BJ (cell line): ENCODE results near the gene PCBP3. TPM values are rescaled to one million over a fixed set of nuclear protein-coding genes. Genes with fewer than 3 reads are reported as not detected.

Experiments used
- CTCF ChIA-PET: fragments of 350-600 bp; formaldehyde crosslinking; extraction: SDS; loops from one replicate; lab custom pipeline; 2021; ENCODE audit warnings: antibody characterized with exemption, inconsistent platforms; lab: Yijun Ruan, JAX
- POLR2A ChIA-PET: fragments of 300-600 bp; sonication (Branson Sonifier 250); formaldehyde crosslinking; extraction: SDS; loops from one replicate; lab custom pipeline; 2021; ENCODE audit warnings: antibody characterized with exemption; lab: Charles Lee
- DNase-seq: peaks from one replicate; pipeline ENCODE4 v3.0.0-alpha.2; 2011; ENCODE audit warnings: low read depth
- H3K27me3 ChIP-seq: 2 replicates; pipeline ENCODE4 v1.6.0; 2011; ENCODE audit warnings: low read length; ENCODE audit not compliant: control insufficient read depth, insufficient read depth
- H3K36me3 ChIP-seq: 2 replicates; pipeline ENCODE4 v1.5.1; 2011; ENCODE audit warnings: low read length; ENCODE audit not compliant: control insufficient read depth, insufficient read depth
- H3K4me3 ChIP-seq: 2 replicates; pipeline ENCODE4 v1.5.1; 2011; ENCODE audit warnings: low read depth, mild to moderate bottlenecking, control low read depth, low read length
- CTCF ChIP-seq: IDR thresholded peaks from 2 replicates; pipeline ENCODE4 v1.5.1; 2011; ENCODE audit warnings: low read depth, mild to moderate bottlenecking, control low read depth, inconsistent platforms, low read length, moderate library complexity; ENCODE audit not compliant: insufficient read depth
- polyA plus RNA-seq: library from polyadenylated mRNA; depleted of rRNA; stranded (reverse); fragments of >200 nt; gene quantifications from 2 replicates; pipeline ENCODE4 v1.2.3, GENCODE V29; 2011

The PCBP3 gene
- polyA plus RNA-seq, 1 experiment: 2.1 TPM

GRCh38 chr21:45821315-45821962 is 177.9 kb downstream of the PCBP3 start:
- Histone ChIP-seq H3K4me3 (no peak overlapping the region), H3K27me3 (peaks cover 14% of the 10 kb centered on the region), H3K36me3 (no peaks in the 10 kb centered on the region)
- no peak for DNase-seq
- TF ChIP-seq CTCF: no peak
- POLR2A ChIA-PET: no interaction called here
- CTCF ChIA-PET: interaction anchor here (0.6 to 4.7 kb wide), 22 partner anchors 9 to 683 kb away, joined by 3 to 25 read pairs (median 4); partner anchors contain the start of gene POFUT2

- peaks cover 12% of the 10 kb centered on the region for H3K27me3 ChIP-seq
- CTCF ChIA-PET: interaction anchor here (0.9 to 4.7 kb wide), 5 partner anchors 58 to 266 kb away, joined by 3 to 25 read pairs (median 9); no protein-coding TSS in a partner anchor
- no peak for TF ChIP-seq CTCF
- no peaks in the 10 kb centered on the region for H3K36me3 ChIP-seq
- H3K4me3 ChIP-seq: no peak overlapping the region
- POLR2A ChIA-PET: no interaction called here
- no peak for DNase-seq
These were observed 178.5 kb downstream of the PCBP3 start for GRCh38 chr21:45821998-45822397.

GRCh38 chr21:45822429-45823099 is 179.0 kb downstream of the PCBP3 start:
- Histone ChIP-seq H3K4me3 (no peak overlapping the region), H3K36me3 (no peaks in the 10 kb centered on the region), H3K27me3 (peaks cover 11% of the 10 kb centered on the region)
- CTCF ChIA-PET: interaction anchor here (0.9 to 4.7 kb wide), 4 partner anchors 99 to 267 kb away, joined by 3 to 25 read pairs (median 14); no protein-coding TSS in a partner anchor
- DNase-seq: no peak
- POLR2A ChIA-PET: no interaction called here
- no peak for TF ChIP-seq CTCF

GRCh38 chr21:45823100-45823681 is 179.7 kb downstream of the PCBP3 start:
- CTCF ChIA-PET: no interaction called here
- no peak for DNase-seq
- no peak for TF ChIP-seq CTCF
- POLR2A ChIA-PET: no interaction called here
- no peaks in the 10 kb centered on the region for H3K36me3 ChIP-seq
- H3K4me3 ChIP-seq: no peak overlapping the region
- peaks cover 11% of the 10 kb centered on the region for H3K27me3 ChIP-seq

- peaks cover 11% of the 10 kb centered on the region for H3K27me3 ChIP-seq
- no peak for DNase-seq
- H3K4me3 ChIP-seq: no peak overlapping the region
- no peak for TF ChIP-seq CTCF
- H3K36me3 ChIP-seq: no peaks in the 10 kb centered on the region
- ChIA-PET CTCF (interaction anchor here (0.6 kb wide), 2 partner anchors 11 to 97 kb away, joined by 3 read pairs; no protein-coding TSS in a partner anchor), POLR2A (no interaction called here)
These were observed 181.2 kb downstream of the PCBP3 start for GRCh38 chr21:45824546-45825215.
